Measurements from ENCODE around the gene C16orf90. TPM values are rescaled to one million over a fixed set of nuclear protein-coding genes. Genes with fewer than 3 reads are reported as not detected.
A peak's percentile ranks its signal among the peaks of the same experiment; 100 is the strongest.

The C16orf90 gene
- total and polyA plus RNA-seq, 2 donors (not counting 1 experiment from before 2014, with no cell fraction given) = not detected

GRCh38 chr16:3536851-3537250 is 41.6 kb upstream of the C16orf90 start:
- POLR2A ChIA-PET = no interaction called here
- Mint-ChIP-seq H3K9me3 (ENCODE audit: insufficient read depth) (no peaks in the 10 kb centered on the region), H3K4me3 (no peak overlapping the region), H3K4me1 (peaks cover 18% of the 10 kb centered on the region), H3K27ac (no peak overlapping the region), H3K27me3 (no peaks in the 10 kb centered on the region)
- no peaks in the 10 kb centered on the region for H4K20me1 ChIP-seq (ENCODE audit: control insufficient read depth, insufficient read depth, low read length, poor library complexity, severe bottlenecking)
- no peaks in the 10 kb centered on the region for H3K9me3 ChIP-seq (ENCODE audit: control extremely low read depth in 1 of 3, control insufficient read depth in 2 of 3, insufficient read depth in 1 of 3, low read length in 2 of 3)
- no peaks in the 10 kb centered on the region for H3K27me3 ChIP-seq (replicated peaks in 1 of 4; ENCODE audit: control extremely low read depth in 1 of 4, control insufficient read depth in 3 of 4, insufficient read depth in 4 of 4, low read length in 3 of 4)
- CTCF ChIA-PET = interaction anchor here (1.0 kb wide), 1 partner anchor 10 kb away, joined by 3 read pairs; no protein-coding TSS in a partner anchor
- H3K79me2 ChIP-seq (ENCODE audit: control insufficient read depth, insufficient read depth, low read length) = no peaks in the 10 kb centered on the region
- no peak overlapping the region for H3K4me2 ChIP-seq (replicated peaks; ENCODE audit: low read depth, low read length, poor library complexity, severe bottlenecking)
- DNase-seq (no peak), ATAC-seq (ENCODE audit: low read depth) (no peak)
- WGBS (ENCODE audit: insufficient coverage) = no CpG with 5 or more reads among the region's 4 CpGs
- H3K4me1 ChIP-seq (ENCODE audit: control insufficient read depth in 2 of 2, insufficient read depth in 2 of 2, low read length in 2 of 2) = peaks cover 0 to 13% of the 10 kb centered on the region in 2 donors
- H3K27ac ChIP-seq (ENCODE audit: low read length in 2 of 2) = peak overlapping the region in 1 of 2 donors; percentile 13
- intact Hi-C loops (cut with micrococcal nuclease) = no loop called here
- H3K4me3 ChIP-seq (ENCODE audit: control extremely low read depth in 1 of 5, extremely low read depth in 1 of 5, insufficient read depth in 1 of 5, low read depth in 2 of 5, low read length in 4 of 5) = no peak overlapping the region
- no peak overlapping the region for H3K9ac ChIP-seq (ENCODE audit: low read length)
- no peak for TF ChIP-seq CTCF (IDR thresholded peaks at IDR 0.05)
- TF ChIP-seq EZH2 (IDR thresholded peaks at IDR 0.05; ENCODE audit: borderline replicate concordance, insufficient read depth, low read depth, low read length, poor library complexity, severe bottlenecking) = no peak
- peaks cover 0 to 15% of the 10 kb centered on the region in 2 experiments for H3K36me3 ChIP-seq (replicated peaks in 1 of 2; ENCODE audit: control extremely low read depth in 1 of 2, control insufficient read depth in 1 of 2, extremely low read depth in 1 of 2, insufficient read depth in 2 of 2, low read length in 1 of 2)
- no peak overlapping the region for H2AFZ ChIP-seq (ENCODE audit: insufficient read depth, low read depth, low read length, poor library complexity, severe bottlenecking)

- Mint-ChIP-seq H3K27ac (no peak overlapping the region), H3K27me3 (no peaks in the 10 kb centered on the region), H3K9me3 (ENCODE audit: insufficient read depth) (no peaks in the 10 kb centered on the region), H3K4me3 (no peak overlapping the region), H3K4me1 (peaks cover 18% of the 10 kb centered on the region)
- WGBS (ENCODE audit: insufficient coverage) = 100% methylated on average over 1 of the region's 3 CpGs
- DNase-seq (no peak), ATAC-seq (ENCODE audit: low read depth) (no peak)
- no peak overlapping the region for H2AFZ ChIP-seq (ENCODE audit: insufficient read depth, low read depth, low read length, poor library complexity, severe bottlenecking)
- H3K36me3 ChIP-seq (replicated peaks in 1 of 2; ENCODE audit: control extremely low read depth in 1 of 2, control insufficient read depth in 1 of 2, extremely low read depth in 1 of 2, insufficient read depth in 2 of 2, low read length in 1 of 2) = peaks cover 0 to 10% of the 10 kb centered on the region in 2 experiments
- H3K9ac ChIP-seq (ENCODE audit: low read length) = no peak overlapping the region
- no peak for TF ChIP-seq CTCF (IDR thresholded peaks at IDR 0.05)
- no peaks in the 10 kb centered on the region for H3K79me2 ChIP-seq (ENCODE audit: control insufficient read depth, insufficient read depth, low read length)
- no peaks in the 10 kb centered on the region for H3K27me3 ChIP-seq (replicated peaks in 1 of 4; ENCODE audit: control extremely low read depth in 1 of 4, control insufficient read depth in 3 of 4, insufficient read depth in 4 of 4, low read length in 3 of 4)
- no peak overlapping the region for H3K27ac ChIP-seq (ENCODE audit: low read length in 2 of 2)
- no peak overlapping the region for H3K4me3 ChIP-seq (ENCODE audit: control extremely low read depth in 1 of 5, extremely low read depth in 1 of 5, insufficient read depth in 1 of 5, low read depth in 2 of 5, low read length in 4 of 5)
- H3K9me3 ChIP-seq (ENCODE audit: control extremely low read depth in 1 of 3, control insufficient read depth in 2 of 3, insufficient read depth in 1 of 3, low read length in 2 of 3) = no peaks in the 10 kb centered on the region
- H3K4me2 ChIP-seq (replicated peaks; ENCODE audit: low read depth, low read length, poor library complexity, severe bottlenecking) = no peak overlapping the region
- ChIA-PET CTCF (interaction anchor here (1.0 kb wide), 1 partner anchor 9 kb away, joined by 3 read pairs; no protein-coding TSS in a partner anchor), POLR2A (no interaction called here)
- H4K20me1 ChIP-seq (ENCODE audit: control insufficient read depth, insufficient read depth, low read length, poor library complexity, severe bottlenecking) = no peaks in the 10 kb centered on the region
- intact Hi-C loops (cut with micrococcal nuclease) = no loop called here
- H3K4me1 ChIP-seq (ENCODE audit: control insufficient read depth in 2 of 2, insufficient read depth in 2 of 2, low read length in 2 of 2) = peaks cover 0 to 13% of the 10 kb centered on the region in 2 donors
Observed at GRCh38 chr16:3536271-3536731, 41.0 kb upstream of the C16orf90 start.

Measured in B cell (primary cell).